Measurements from ENCODE around the gene RUNX2. TPM values are rescaled to one million over a fixed set of nuclear protein-coding genes. Genes with fewer than 3 reads are reported as not detected.

The RUNX2 gene
- total RNA-seq, 1 donor from 2014 or later, result 3.7 TPM

DNA sequence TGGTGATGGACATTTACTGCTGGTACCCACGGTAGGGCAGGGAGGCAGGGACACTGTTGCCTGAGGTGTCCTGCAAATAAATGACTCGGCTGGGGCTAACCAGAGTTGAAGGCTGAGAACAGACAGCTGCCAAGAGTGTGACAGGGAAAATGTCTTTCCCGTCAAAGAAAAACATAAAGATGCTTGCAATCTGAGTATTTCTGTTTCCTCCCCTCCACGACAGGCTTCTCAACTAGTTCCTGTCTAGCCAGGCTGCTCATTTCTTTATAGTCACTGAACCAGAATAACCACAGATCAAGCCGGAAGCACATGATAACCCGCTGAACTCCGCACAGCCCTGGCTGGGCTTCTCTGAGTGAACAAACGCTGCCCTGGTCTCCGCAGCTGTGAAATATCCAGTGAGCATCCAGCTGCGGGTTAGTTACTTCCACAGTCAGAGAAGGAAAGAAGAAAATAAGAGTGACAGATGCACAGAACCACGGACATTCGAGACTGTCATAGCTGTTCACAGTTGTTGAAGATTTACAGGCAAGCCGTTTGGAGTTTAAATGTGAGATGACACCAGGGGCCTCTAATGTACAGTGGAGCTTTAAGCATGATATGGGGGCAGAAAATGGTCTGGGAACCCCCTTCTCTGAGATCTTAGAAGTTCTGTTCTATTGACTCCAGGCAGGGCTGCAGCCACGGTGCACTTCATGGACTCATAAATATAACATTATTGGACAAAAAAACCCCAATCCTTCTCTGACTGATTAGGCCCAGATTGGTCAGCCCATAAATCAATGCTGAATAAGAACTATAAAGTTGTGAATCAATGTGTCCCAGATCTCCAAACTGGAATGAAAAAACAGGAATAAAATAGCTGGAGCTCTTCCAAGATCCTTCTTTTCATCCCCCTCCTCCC lies 349.5 kb downstream of the RUNX2 start:
- intact Hi-C loops (cut with DNase I), result no loop called here
- peaks cover 13% of the 10 kb centered on the region for H3K4me1 ChIP-seq
- peak; percentile 62 to 78 for ATAC-seq
- peaks cover 14% of the 10 kb centered on the region for H3K9me3 ChIP-seq
- no peak overlapping the region for H3K27ac ChIP-seq
- H3K27me3 ChIP-seq (ENCODE audit: low read depth), result no peaks in the 10 kb centered on the region
- DNase-seq, result no peak
- TF ChIP-seq, protein P1, sequence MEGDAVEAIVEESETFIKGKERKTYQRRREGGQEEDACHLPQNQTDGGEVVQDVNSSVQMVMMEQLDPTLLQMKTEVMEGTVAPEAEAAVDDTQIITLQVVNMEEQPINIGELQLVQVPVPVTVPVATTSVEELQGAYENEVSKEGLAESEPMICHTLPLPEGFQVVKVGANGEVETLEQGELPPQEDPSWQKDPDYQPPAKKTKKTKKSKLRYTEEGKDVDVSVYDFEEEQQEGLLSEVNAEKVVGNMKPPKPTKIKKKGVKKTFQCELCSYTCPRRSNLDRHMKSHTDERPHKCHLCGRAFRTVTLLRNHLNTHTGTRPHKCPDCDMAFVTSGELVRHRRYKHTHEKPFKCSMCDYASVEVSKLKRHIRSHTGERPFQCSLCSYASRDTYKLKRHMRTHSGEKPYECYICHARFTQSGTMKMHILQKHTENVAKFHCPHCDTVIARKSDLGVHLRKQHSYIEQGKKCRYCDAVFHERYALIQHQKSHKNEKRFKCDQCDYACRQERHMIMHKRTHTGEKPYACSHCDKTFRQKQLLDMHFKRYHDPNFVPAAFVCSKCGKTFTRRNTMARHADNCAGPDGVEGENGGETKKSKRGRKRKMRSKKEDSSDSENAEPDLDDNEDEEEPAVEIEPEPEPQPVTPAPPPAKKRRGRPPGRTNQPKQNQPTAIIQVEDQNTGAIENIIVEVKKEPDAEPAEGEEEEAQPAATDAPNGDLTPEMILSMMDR (IDR thresholded peaks at IDR 0.05), result no peak
- H3K36me3 ChIP-seq, result no peaks in the 10 kb centered on the region
- no peak overlapping the region for H3K4me3 ChIP-seq

DNA sequence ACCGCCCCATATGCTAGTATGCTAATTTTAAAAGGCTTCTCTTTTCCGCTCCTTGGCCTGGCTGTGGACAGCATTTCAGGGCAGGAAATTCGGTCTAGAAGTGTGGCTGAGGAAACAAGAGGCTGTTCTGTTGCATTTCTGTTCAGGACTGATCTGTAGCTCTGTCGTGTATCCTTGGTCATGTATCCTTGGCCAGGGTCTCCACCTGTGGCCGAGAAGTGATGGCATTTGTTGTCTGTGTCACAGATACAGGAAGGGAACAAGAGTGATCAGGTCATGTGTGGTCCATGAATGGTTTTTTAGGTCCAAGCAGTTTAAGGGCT lies 350.1 kb downstream of the RUNX2 start:
- no peak for ATAC-seq
- no peaks in the 10 kb centered on the region for H3K36me3 ChIP-seq
- intact Hi-C loops (cut with DNase I), result no loop called here

DNA sequence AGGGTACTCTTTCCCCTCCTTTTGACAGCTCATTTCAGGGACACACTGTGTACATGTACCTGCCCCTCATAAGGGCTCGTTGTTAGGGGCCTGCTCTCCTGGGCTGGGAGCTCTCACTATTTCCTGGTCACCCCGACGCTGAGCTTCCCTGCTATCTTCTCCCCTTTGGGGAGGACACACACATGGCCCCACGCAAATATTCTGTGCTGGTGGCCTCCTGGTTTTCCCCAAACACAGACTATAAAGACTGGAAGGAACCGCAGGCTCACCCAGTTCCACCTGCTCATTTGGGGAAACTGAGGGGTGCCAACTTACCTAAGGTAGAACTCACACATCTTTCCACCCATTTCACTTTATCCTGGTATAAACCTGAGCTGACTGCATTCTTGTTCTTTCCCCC lies 351.0 kb downstream of the RUNX2 start:
- H3K9me3 ChIP-seq, result peaks cover 14% of the 10 kb centered on the region
- no peak for DNase-seq
- no peaks in the 10 kb centered on the region for H3K27me3 ChIP-seq (ENCODE audit: low read depth)
- intact Hi-C loops (cut with DNase I), result no loop called here
- ATAC-seq, result no peak
- no peak overlapping the region for H3K27ac ChIP-seq
- TF ChIP-seq, protein P1 (IDR thresholded peaks at IDR 0.05), result no peak
- H3K4me3 ChIP-seq, result no peak overlapping the region
- H3K36me3 ChIP-seq, result no peaks in the 10 kb centered on the region
- H3K4me1 ChIP-seq, result peaks cover 13% of the 10 kb centered on the region

More for the DNA sequence above, 350.1 kb downstream of the RUNX2 start:
- Histone ChIP-seq H3K4me1 (peaks cover 13% of the 10 kb centered on the region), H3K4me3 (no peak overlapping the region), H3K9me3 (peaks cover 14% of the 10 kb centered on the region), H3K27ac (no peak overlapping the region), H3K27me3 (ENCODE audit: low read depth) (no peaks in the 10 kb centered on the region)
- DNase-seq, result no peak
- TF ChIP-seq, protein P1 (IDR thresholded peaks at IDR 0.05), result no peak

DNA sequence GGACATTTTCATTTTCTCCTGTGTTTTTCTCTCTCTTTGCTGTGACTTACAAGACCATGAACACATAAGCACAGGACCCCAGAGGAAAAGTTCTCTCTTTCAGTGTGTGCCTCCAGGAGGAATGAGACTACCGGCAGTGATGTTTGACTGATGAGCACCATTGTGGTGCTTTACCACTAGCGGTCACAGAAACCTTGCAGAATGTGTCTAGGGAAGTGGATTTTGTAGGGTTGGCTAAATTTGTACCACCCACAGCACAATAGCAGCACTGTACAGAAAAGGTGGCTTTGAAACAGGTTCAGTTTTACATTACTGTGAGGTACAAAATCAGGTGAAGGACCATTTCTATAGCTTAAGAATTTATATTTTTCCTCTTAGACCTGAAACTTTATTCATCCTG lies 351.5 kb downstream of the RUNX2 start:
- Histone ChIP-seq H3K27ac (no peak overlapping the region), H3K36me3 (no peaks in the 10 kb centered on the region), H3K27me3 (ENCODE audit: low read depth) (no peaks in the 10 kb centered on the region), H3K9me3 (peaks cover 14% of the 10 kb centered on the region), H3K4me3 (no peak overlapping the region), H3K4me1 (peaks cover 13% of the 10 kb centered on the region)
- no peak for ATAC-seq
- no peak for DNase-seq
- intact Hi-C loops (cut with DNase I), result no loop called here
- TF ChIP-seq, protein P1 (IDR thresholded peaks at IDR 0.05), result no peak

DNA sequence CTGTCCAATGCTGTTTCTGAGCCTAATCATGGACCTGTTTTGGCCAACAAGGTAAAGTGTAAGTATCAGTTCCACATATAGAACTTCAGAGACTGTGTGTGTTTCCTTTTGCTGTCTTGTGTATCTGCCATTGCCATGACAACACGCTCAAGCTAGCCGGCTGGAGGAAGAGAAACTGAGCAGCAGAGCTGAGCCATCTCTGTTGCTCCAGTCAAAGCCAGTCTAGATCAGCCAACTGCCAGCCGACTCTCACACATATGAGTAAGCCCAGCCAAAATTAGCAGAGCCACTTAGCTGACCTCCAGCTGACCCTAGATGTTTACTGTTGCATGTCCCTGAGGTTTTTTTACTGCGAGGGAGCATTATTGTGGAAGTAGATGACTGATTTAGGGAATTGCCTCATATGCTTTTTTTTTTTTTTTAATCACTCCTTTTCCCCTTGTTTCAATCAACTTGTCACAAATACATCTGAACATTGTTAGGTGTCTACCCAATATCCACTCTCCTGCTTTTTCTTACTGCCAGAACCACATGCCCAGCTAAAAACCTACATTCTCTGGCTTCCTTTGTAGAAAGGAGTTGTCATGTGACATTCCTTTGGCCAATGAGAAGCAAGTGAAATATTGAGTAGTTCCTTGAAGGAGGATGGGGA lies 353.9 kb downstream of the RUNX2 start:
- no peaks in the 10 kb centered on the region for H3K27me3 ChIP-seq (ENCODE audit: low read depth)
- DNase-seq (peak; percentile 80), ATAC-seq (peak; percentile 57 to 88)
- H3K4me3 ChIP-seq, result no peak overlapping the region
- intact Hi-C loops (cut with DNase I), result no loop called here
- no peaks in the 10 kb centered on the region for H3K36me3 ChIP-seq
- TF ChIP-seq, protein P1 (IDR thresholded peaks at IDR 0.05), result no peak
- H3K4me1 ChIP-seq, result peaks cover 12% of the 10 kb centered on the region
- H3K27ac ChIP-seq, result no peak overlapping the region
- peaks cover 14% of the 10 kb centered on the region for H3K9me3 ChIP-seq

Data from lower lobe of right lung (tissue), 2 donors.